B cell (primary cell): Measurements from ENCODE around the gene LRRC32.

Source experiments
- CTCF ChIP-seq: fragments of 200-600 bp; IDR thresholded peaks from one replicate; pipeline ENCODE4 v1.8.0; 2022; ENCODE audit warnings: antibody characterized with exemption, mild to moderate bottlenecking
- EZH2 ChIP-seq: IDR thresholded peaks from 2 replicates; pipeline ENCODE4 v1.6.1; 2012; ENCODE audit warnings: borderline replicate concordance, low read depth, mild to moderate bottlenecking, moderate library complexity, low read length; ENCODE audit not compliant: insufficient read depth, poor library complexity, severe bottlenecking

GRCh38 chr11:76638270-76639197 lies 32.0 kb downstream of the LRRC32 start:
- TF ChIP-seq CTCF (no peak), EZH2 (no peak)
